ENCODE measurements around the gene PIP4P1. TPM values are rescaled to one million over a fixed set of nuclear protein-coding genes. Genes with fewer than 3 reads are reported as not detected.

The PIP4P1 gene
- total and polyA plus RNA-seq, 2 of the 8 experiments (the other 6 are each of a cell fraction or from before 2014, with no cell fraction given), result 29.5 to 60.0 TPM

GRCh38 chr14:20413744-20414082 lies 47.5 kb downstream of the PIP4P1 start (continued):
- TF ChIP-seq RFX5 (IDR thresholded peaks at IDR 0.05; ENCODE audit: borderline replicate concordance, low read depth, low read length) (no peak), GTF2F1 (IDR thresholded peaks at IDR 0.05; ENCODE audit: borderline replicate concordance, low read depth, low read length) (no peak)
